ENCODE results near the gene CAMK2G. TPM values are rescaled to one million over a fixed set of nuclear protein-coding genes. Genes with fewer than 3 reads are reported as not detected.

CAMK2G gene
- total RNA-seq, 1 experiment from 2014 or later: 179 TPM

GRCh38 chr10:73905256-73906020 is 31.1 kb upstream of the CAMK2G start:
- Histone ChIP-seq H3K27ac (ENCODE audit: low read length) (peak overlapping the region; percentile 78), H3K9me3 (ENCODE audit: low read length) (no peaks in the 10 kb centered on the region), H3K9ac (ENCODE audit: low read length) (peak overlapping the region; percentile 50), H3K4me1 (ENCODE audit: insufficient read depth, low read length) (peaks cover 71% of the 10 kb centered on the region), H3K9me2 (replicated peaks; ENCODE audit: low read length) (no peaks in the 10 kb centered on the region), H4K20me1 (ENCODE audit: low read length) (no peaks in the 10 kb centered on the region), H3F3A (ENCODE audit: low read length, unreplicated experiment) (peaks cover 40% of the 10 kb centered on the region), H3K27me3 (ENCODE audit: low read length) (no peaks in the 10 kb centered on the region), H2AFZ (ENCODE audit: low read length) (no peak overlapping the region), H3K4me3 (ENCODE audit: low read length) (no peak overlapping the region), H3K36me3 (ENCODE audit: low read depth, low read length) (no peaks in the 10 kb centered on the region), H3K4me2 (ENCODE audit: low read length) (peak overlapping the region; percentile 27), H3K79me2 (ENCODE audit: low read length) (peaks cover 10% of the 10 kb centered on the region)
- intact Hi-C loops (cut with micrococcal nuclease): loop anchor here (1.0 kb wide), 1 partner anchor 27 kb away; no protein-coding TSS in a partner anchor
- POLR2A ChIA-PET (ENCODE audit: unreplicated experiment): interaction anchor here (7.2 kb wide), 1 partner anchor 18 kb away, joined by 182 read pairs; no protein-coding TSS in a partner anchor
- ATAC-seq (no peak), DNase-seq (peak; percentile 95)
- BruUV-seq (replicated peaks): no TSS peak
- TF ChIP-seq EZH2 (IDR thresholded peaks at IDR 0.05; ENCODE audit: low read length, unreplicated experiment) (no peak), EZH2phosphoT487 (IDR thresholded peaks at IDR 0.05; ENCODE audit: borderline replicate concordance, low read length) (no peak), CTCF (conservative IDR thresholded peaks at IDR 0.05; ENCODE audit: low read depth, low read length) (no peak)
- CTCF ChIA-PET: interaction anchor here (1.6 to 4.5 kb wide), 2 partner anchors 18 to 25 kb away, joined by 8 to 90 read pairs; no protein-coding TSS in a partner anchor

DNA sequence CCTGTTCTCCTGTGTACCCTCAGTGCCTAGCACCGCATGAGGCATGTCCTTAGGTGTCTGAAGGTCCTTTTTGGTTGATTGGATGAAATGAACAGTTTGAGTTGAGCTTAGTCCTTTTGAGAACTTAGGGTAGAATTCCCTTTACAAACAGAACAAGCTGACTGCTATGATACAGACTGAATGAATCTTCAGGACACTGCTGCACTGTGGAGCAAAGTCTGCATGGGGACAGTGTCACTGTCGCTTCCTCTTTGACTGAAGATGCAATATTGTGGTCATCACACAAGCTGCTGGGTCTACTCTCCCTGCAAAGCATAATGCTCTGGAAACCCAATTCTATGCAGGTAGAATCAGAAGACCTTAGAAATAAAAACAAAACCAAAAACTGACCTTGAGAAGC is 28.0 kb upstream of the CAMK2G start:
- peaks cover 71% of the 10 kb centered on the region for H3K4me1 ChIP-seq (ENCODE audit: insufficient read depth, low read length)
- no peak overlapping the region; the same call in 1 of the 2 replicates for H2AFZ ChIP-seq (ENCODE audit: low read length)
- H3K4me2 ChIP-seq (ENCODE audit: low read length): no peak overlapping the region
- H3K36me3 ChIP-seq (ENCODE audit: low read depth, low read length): no peaks in the 10 kb centered on the region
- no TSS peak for BruUV-seq (replicated peaks)
- H3K9me3 ChIP-seq (ENCODE audit: low read length): no peaks in the 10 kb centered on the region
- intact Hi-C loops (cut with micrococcal nuclease): no loop called here
- no peak overlapping the region for H3K9ac ChIP-seq (ENCODE audit: low read length)
- CTCF ChIA-PET: interaction anchor here (0.5 kb wide), 1 partner anchor 56 kb away, joined by 7 read pairs; no protein-coding TSS in a partner anchor
- POLR2A ChIA-PET (ENCODE audit: unreplicated experiment): interaction anchor here (0.6 kb wide), 1 partner anchor 14 kb away, joined by 15 read pairs; no protein-coding TSS in a partner anchor
- DNase-seq: no peak
- no peak for TF ChIP-seq CTCF (conservative IDR thresholded peaks at IDR 0.05; ENCODE audit: low read depth, low read length)
- no peak for TF ChIP-seq EZH2 (IDR thresholded peaks at IDR 0.05; ENCODE audit: low read length, unreplicated experiment)
- no peak for TF ChIP-seq EZH2phosphoT487 (IDR thresholded peaks at IDR 0.05; ENCODE audit: borderline replicate concordance, low read length)
- no peaks in the 10 kb centered on the region for H3K27me3 ChIP-seq (ENCODE audit: low read length)
- H3K27ac ChIP-seq (ENCODE audit: low read length): no peak overlapping the region
- ATAC-seq: no peak
- no peaks in the 10 kb centered on the region for H3K9me2 ChIP-seq (replicated peaks; ENCODE audit: low read length)
- no peaks in the 10 kb centered on the region for H3K79me2 ChIP-seq (ENCODE audit: low read length)
- no peaks in the 10 kb centered on the region for H4K20me1 ChIP-seq (ENCODE audit: low read length)
- peaks cover 37% of the 10 kb centered on the region for H3F3A ChIP-seq (ENCODE audit: low read length, unreplicated experiment)
- no peak overlapping the region for H3K4me3 ChIP-seq (ENCODE audit: low read length)

GRCh38 chr10:73901261-73901660 is 26.9 kb upstream of the CAMK2G start:
- no peak overlapping the region for H2AFZ ChIP-seq (ENCODE audit: low read length)
- BruUV-seq (replicated peaks): no TSS peak
- H3K27me3 ChIP-seq (ENCODE audit: low read length): no peaks in the 10 kb centered on the region
- POLR2A ChIA-PET (ENCODE audit: unreplicated experiment): no interaction called here
- no peak overlapping the region for H3K4me2 ChIP-seq (ENCODE audit: low read length)
- no peaks in the 10 kb centered on the region for H3K79me2 ChIP-seq (ENCODE audit: low read length)
- no peak overlapping the region for H3K27ac ChIP-seq (ENCODE audit: low read length)
- H3F3A ChIP-seq (ENCODE audit: low read length, unreplicated experiment): peaks cover 30% of the 10 kb centered on the region
- CTCF ChIA-PET: interaction anchor here (1.0 kb wide), 1 partner anchor 40 kb away, joined by 13 read pairs; no protein-coding TSS in a partner anchor
- ATAC-seq: no peak
- no peaks in the 10 kb centered on the region for H4K20me1 ChIP-seq (ENCODE audit: low read length)
- H3K9me2 ChIP-seq (replicated peaks; ENCODE audit: low read length): no peaks in the 10 kb centered on the region
- no peaks in the 10 kb centered on the region for H3K36me3 ChIP-seq (ENCODE audit: low read depth, low read length)
- H3K4me1 ChIP-seq (ENCODE audit: insufficient read depth, low read length): peaks cover 61% of the 10 kb centered on the region
- TF ChIP-seq EZH2phosphoT487 (IDR thresholded peaks at IDR 0.05; ENCODE audit: borderline replicate concordance, low read length) (no peak), CTCF (conservative IDR thresholded peaks at IDR 0.05; ENCODE audit: low read depth, low read length) (no peak), EZH2 (IDR thresholded peaks at IDR 0.05; ENCODE audit: low read length, unreplicated experiment) (no peak)
- no peak for DNase-seq
- no peak overlapping the region for H3K9ac ChIP-seq (ENCODE audit: low read length)
- H3K9me3 ChIP-seq (ENCODE audit: low read length): no peaks in the 10 kb centered on the region
- no peak overlapping the region for H3K4me3 ChIP-seq (ENCODE audit: low read length)
- intact Hi-C loops (cut with micrococcal nuclease): no loop called here
